GM12872 (cell line): Measurements from ENCODE around the gene BACH2.

ENCODE experiments used
- TF ChIP-seq, protein P1 (sequence below): IDR thresholded peaks from 3 replicates; pipeline ENCODE4 v1.5.1; 2011; ENCODE audit warnings: low read depth, mild to moderate bottlenecking, low read length, moderate library complexity; ENCODE audit not compliant: insufficient read depth

BACH2 gene

GRCh38 chr6:90118069-90118468 lies 178.6 kb downstream of the BACH2 start:
- TF ChIP-seq, protein P1, sequence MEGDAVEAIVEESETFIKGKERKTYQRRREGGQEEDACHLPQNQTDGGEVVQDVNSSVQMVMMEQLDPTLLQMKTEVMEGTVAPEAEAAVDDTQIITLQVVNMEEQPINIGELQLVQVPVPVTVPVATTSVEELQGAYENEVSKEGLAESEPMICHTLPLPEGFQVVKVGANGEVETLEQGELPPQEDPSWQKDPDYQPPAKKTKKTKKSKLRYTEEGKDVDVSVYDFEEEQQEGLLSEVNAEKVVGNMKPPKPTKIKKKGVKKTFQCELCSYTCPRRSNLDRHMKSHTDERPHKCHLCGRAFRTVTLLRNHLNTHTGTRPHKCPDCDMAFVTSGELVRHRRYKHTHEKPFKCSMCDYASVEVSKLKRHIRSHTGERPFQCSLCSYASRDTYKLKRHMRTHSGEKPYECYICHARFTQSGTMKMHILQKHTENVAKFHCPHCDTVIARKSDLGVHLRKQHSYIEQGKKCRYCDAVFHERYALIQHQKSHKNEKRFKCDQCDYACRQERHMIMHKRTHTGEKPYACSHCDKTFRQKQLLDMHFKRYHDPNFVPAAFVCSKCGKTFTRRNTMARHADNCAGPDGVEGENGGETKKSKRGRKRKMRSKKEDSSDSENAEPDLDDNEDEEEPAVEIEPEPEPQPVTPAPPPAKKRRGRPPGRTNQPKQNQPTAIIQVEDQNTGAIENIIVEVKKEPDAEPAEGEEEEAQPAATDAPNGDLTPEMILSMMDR = no peak

GRCh38 chr6:90113389-90113788 lies 183.3 kb downstream of the BACH2 start:
- TF ChIP-seq, protein P1 = no peak

- TF ChIP-seq, protein P1 = no peak
Observed at GRCh38 chr6:90111387-90111786, 185.3 kb downstream of the BACH2 start.

- TF ChIP-seq, protein P1 = no peak
Observed at GRCh38 chr6:90110971-90111370, 185.7 kb downstream of the BACH2 start.

- TF ChIP-seq, protein P1 = no peak
Observed at GRCh38 chr6:90109141-90109540, 187.5 kb downstream of the BACH2 start.

GRCh38 chr6:90107771-90108282 lies 188.8 kb downstream of the BACH2 start:
- TF ChIP-seq, protein P1 = no peak

DNA sequence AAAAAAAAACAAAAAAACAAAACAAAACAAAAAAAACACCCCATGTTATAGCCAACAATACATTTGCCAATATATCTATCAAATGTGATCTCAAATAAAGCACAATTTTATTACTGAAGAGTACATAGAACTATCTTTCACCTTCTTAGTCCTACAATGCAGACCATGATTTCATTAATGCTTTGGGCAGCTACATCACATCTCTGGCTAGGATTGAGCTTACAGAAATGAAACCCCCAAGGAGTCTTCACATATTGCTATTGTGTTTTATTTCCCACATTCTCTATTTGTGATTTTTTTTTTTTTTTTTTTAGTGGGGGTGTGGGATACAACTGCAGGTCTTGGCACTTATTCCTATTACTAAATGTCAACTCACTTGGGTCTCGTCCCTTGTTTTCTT lies 189.3 kb downstream of the BACH2 start:
- TF ChIP-seq, protein P1 = no peak
